Right atrium auricular region (tissue), 2 donors: ENCODE measurements around the gene TRAF3IP1. TPM values are rescaled to one million over a fixed set of nuclear protein-coding genes. Genes with fewer than 3 reads are reported as not detected.
"Not testable (repeated sequence)": the region's sequence is repeated elsewhere in the genome, so short reads cannot be mapped to it uniquely, and the experiment has no call there.

ENCODE experiments used
- DNase-seq: peaks from one replicate; pipeline ENCODE4 v3.0.0-alpha.2; 2019; ENCODE audit warnings: low spot score
- H3K27ac ChIP-seq, 2 donors: fragments of 200-600 bp; sonication (generic); 1 replicate in 1 of 2; 2 replicates in 1 of 2; pipeline ENCODE4 v1.5.1; 2016 to 2019
- H3K27me3 ChIP-seq, 2 donors: fragments of 200-600 bp; sonication (generic); one replicate each; pipeline versions ENCODE4 v1.5.1 to v1.6.0; 2017 to 2019
- H3K36me3 ChIP-seq: fragments of 200-600 bp; sonication (generic); one replicate; pipeline ENCODE4 v1.5.1; 2016
- H3K4me1 ChIP-seq, 2 donors: fragments of 200-600 bp; sonication (generic); one replicate each; pipeline versions ENCODE4 v1.5.1 to v1.6.0; 2017 to 2019
- H3K4me3 ChIP-seq, 2 donors: fragments of 200-600 bp; sonication (generic); 1 replicate in 1 of 2; 2 replicates in 1 of 2; pipeline ENCODE4 v1.5.1; 2017 to 2019; ENCODE audit warnings: mild to moderate bottlenecking in 1 of 2, moderate library complexity in 1 of 2
- H3K9me3 ChIP-seq, 2 donors: fragments of 200-600 bp; sonication (generic); one replicate each; pipeline ENCODE4 v1.5.1; 2019
- total RNA-seq, 2 donors: library from RNA; depleted of rRNA; stranded (reverse); fragments of >200 nt; gene quantifications; one replicate each; pipeline ENCODE4 v1.1.0, GENCODE V29; 2016
- TF ChIP-seq, protein P1 (sequence below), 2 donors: fragments of 200-600 bp; sonication (generic); IDR thresholded peaks; one replicate each; pipeline ENCODE4 v1.5.1; 2019; ENCODE audit warnings: antibody characterized with exemption in 2 of 2

Gene TRAF3IP1, protein sequence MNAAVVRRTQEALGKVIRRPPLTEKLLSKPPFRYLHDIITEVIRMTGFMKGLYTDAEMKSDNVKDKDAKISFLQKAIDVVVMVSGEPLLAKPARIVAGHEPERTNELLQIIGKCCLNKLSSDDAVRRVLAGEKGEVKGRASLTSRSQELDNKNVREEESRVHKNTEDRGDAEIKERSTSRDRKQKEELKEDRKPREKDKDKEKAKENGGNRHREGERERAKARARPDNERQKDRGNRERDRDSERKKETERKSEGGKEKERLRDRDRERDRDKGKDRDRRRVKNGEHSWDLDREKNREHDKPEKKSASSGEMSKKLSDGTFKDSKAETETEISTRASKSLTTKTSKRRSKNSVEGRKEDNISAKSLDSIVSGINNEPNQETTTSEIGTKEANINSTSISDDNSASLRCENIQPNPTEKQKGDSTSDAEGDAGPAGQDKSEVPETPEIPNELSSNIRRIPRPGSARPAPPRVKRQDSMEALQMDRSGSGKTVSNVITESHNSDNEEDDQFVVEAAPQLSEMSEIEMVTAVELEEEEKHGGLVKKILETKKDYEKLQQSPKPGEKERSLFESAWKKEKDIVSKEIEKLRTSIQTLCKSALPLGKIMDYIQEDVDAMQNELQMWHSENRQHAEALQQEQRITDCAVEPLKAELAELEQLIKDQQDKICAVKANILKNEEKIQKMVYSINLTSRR
- total RNA-seq, result 1 to 10 TPM; 5.0 to 5.8 TPM

GRCh38 chr2:238320246-238320647, at the start of gene TRAF3IP1:
Gene TRAF3IP1, plus strand, starts transcription at chr2:238320518. Its CDS starts 145 bp downstream, at chr2:238320663.
- Histone ChIP-seq H3K9me3 (no peaks in the 10 kb centered on the region), H3K36me3 (no peaks in the 10 kb centered on the region), H3K4me1 (peaks cover 0 to 21% of the 10 kb centered on the region in 2 donors), H3K27ac (peak within 1 kb of the TSS; percentile 48 to 72), H3K27me3 (no peaks in the 10 kb centered on the region), H3K4me3 (peak within 1 kb of the TSS; percentile 84 to 93)
- DNase-seq, result peak; percentile 91
- TF ChIP-seq, protein P1, sequence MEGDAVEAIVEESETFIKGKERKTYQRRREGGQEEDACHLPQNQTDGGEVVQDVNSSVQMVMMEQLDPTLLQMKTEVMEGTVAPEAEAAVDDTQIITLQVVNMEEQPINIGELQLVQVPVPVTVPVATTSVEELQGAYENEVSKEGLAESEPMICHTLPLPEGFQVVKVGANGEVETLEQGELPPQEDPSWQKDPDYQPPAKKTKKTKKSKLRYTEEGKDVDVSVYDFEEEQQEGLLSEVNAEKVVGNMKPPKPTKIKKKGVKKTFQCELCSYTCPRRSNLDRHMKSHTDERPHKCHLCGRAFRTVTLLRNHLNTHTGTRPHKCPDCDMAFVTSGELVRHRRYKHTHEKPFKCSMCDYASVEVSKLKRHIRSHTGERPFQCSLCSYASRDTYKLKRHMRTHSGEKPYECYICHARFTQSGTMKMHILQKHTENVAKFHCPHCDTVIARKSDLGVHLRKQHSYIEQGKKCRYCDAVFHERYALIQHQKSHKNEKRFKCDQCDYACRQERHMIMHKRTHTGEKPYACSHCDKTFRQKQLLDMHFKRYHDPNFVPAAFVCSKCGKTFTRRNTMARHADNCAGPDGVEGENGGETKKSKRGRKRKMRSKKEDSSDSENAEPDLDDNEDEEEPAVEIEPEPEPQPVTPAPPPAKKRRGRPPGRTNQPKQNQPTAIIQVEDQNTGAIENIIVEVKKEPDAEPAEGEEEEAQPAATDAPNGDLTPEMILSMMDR (IDR thresholded peaks at IDR 0.05), result no peak

GRCh38 chr2:238270606-238271005, 49.7 kb upstream of the TRAF3IP1 start:
- H3K4me1 ChIP-seq, result no peaks in the 10 kb centered on the region
- DNase-seq, result no peak
- H3K27ac ChIP-seq, result no peak overlapping the region
- no peaks in the 10 kb centered on the region for H3K27me3 ChIP-seq
- H3K4me3 ChIP-seq, result no peak overlapping the region
- H3K9me3 ChIP-seq, result no peaks in the 10 kb centered on the region
- H3K36me3 ChIP-seq, result peaks cover 90% of the 10 kb centered on the region
- TF ChIP-seq, protein P1 (IDR thresholded peaks at IDR 0.05), result no peak

DNA sequence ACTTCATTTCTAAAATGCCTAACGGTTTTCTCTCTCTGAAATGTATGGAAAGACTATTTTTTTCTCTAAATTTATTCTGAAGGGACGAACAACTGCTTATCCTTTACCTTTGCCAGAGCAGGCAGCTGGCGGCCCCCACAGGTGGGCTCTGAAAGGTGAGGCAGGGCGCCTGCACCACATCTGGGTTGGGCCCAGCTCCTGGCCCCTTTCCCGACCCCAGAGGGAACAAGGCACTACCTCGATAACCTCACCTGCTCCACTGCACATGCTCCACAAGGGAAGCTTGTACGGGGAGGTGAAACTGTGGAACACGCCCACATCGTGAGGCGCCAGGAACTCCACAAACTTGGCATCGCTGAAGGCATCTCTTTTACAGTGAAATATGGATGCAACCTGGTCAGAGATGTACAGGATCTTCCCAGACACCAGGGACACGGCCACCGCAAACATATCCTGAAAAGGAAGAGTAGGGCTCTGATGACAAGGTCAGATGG, 49.2 kb upstream of the TRAF3IP1 start:
- TF ChIP-seq, protein P1 (IDR thresholded peaks at IDR 0.05), result no peak
- DNase-seq, result no peak
- H3K36me3 ChIP-seq, result peaks cover 90% of the 10 kb centered on the region

GRCh38 chr2:238271686-238272085, 48.6 kb upstream of the TRAF3IP1 start:
- not testable (repeated sequence) for H3K4me3 ChIP-seq, H3K27ac ChIP-seq, H3K9me3 ChIP-seq, H3K4me1 ChIP-seq, H3K27me3 ChIP-seq, DNase-seq
- peaks cover 90% of the 10 kb centered on the region for H3K36me3 ChIP-seq

More for the DNA sequence above, 49.2 kb upstream of the TRAF3IP1 start:
- H3K27ac ChIP-seq, result no peak overlapping the region
- H3K4me3 ChIP-seq, result no peak overlapping the region
- no peaks in the 10 kb centered on the region for H3K27me3 ChIP-seq
- H3K9me3 ChIP-seq, result no peaks in the 10 kb centered on the region
- H3K4me1 ChIP-seq, result no peaks in the 10 kb centered on the region

GRCh38 chr2:238272156-238272555, 48.2 kb upstream of the TRAF3IP1 start:
- Histone ChIP-seq H3K36me3 (peaks cover 88% of the 10 kb centered on the region), H3K27me3 (no peaks in the 10 kb centered on the region), H3K9me3 (no peaks in the 10 kb centered on the region), H3K4me3 (no peak overlapping the region), H3K27ac (no peak overlapping the region), H3K4me1 (no peaks in the 10 kb centered on the region)
- DNase-seq, result no peak
- TF ChIP-seq, protein P1 (IDR thresholded peaks at IDR 0.05), result no peak

GRCh38 chr2:238273433-238273832, 46.9 kb upstream of the TRAF3IP1 start:
- H3K36me3 ChIP-seq, result peaks cover 75% of the 10 kb centered on the region
- not testable (repeated sequence) for H3K4me3 ChIP-seq, H3K9me3 ChIP-seq, DNase-seq, H3K4me1 ChIP-seq, H3K27me3 ChIP-seq, H3K27ac ChIP-seq
